ENCODE measurements around the gene ITGB5.
"Not testable (repeated sequence)": the region's sequence is repeated elsewhere in the genome, so short reads cannot be mapped to it uniquely, and the experiment has no call there.

The ITGB5 gene

DNA sequence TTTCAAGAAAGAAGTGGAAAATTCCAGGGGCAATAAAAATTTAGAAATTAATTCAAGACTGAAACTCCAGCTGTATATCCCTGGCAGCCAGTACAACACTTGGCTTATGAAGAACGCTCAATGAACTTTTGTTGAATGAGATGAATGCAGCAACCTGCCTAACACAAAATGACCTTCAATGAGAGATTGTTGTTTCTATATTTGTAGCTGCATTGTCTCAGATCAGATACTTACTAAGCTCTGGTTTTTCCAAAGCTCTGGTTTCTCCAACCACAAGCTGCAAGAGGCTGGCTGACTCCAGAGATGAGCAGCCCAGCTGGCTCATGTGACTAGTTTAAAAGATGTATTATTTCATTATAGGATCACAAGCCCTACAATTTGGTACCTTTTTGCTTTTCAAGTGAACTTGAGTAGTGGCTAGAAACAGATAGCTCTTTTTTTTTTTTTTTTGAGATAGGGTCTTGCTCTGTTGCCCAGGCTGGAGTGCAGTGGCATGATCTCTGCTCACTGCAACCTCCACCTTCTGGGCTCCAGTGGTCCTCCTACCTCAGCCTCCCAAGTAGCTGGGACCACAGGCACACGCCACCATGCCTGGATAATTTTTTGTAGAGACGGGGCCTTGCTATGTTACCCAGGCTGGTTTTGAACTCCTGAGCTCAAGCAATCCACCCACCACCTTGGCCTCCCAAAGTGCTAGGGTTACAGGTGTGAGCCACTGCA, 99.5 kb downstream of the ITGB5 start:
- in situ Hi-C loops (cut with MboI; ENCODE audit: low pct_unique_long_range_greater_than_20kb, low sequenced_read_pairs, unreplicated experiment): no loop called here
- no peak for DNase-seq (ENCODE audit: low spot score)
- TF ChIP-seq, protein P1, sequence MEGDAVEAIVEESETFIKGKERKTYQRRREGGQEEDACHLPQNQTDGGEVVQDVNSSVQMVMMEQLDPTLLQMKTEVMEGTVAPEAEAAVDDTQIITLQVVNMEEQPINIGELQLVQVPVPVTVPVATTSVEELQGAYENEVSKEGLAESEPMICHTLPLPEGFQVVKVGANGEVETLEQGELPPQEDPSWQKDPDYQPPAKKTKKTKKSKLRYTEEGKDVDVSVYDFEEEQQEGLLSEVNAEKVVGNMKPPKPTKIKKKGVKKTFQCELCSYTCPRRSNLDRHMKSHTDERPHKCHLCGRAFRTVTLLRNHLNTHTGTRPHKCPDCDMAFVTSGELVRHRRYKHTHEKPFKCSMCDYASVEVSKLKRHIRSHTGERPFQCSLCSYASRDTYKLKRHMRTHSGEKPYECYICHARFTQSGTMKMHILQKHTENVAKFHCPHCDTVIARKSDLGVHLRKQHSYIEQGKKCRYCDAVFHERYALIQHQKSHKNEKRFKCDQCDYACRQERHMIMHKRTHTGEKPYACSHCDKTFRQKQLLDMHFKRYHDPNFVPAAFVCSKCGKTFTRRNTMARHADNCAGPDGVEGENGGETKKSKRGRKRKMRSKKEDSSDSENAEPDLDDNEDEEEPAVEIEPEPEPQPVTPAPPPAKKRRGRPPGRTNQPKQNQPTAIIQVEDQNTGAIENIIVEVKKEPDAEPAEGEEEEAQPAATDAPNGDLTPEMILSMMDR (IDR thresholded peaks at IDR 0.05; ENCODE audit: extremely low read depth, insufficient read depth, missing control alignments): no peak

DNA sequence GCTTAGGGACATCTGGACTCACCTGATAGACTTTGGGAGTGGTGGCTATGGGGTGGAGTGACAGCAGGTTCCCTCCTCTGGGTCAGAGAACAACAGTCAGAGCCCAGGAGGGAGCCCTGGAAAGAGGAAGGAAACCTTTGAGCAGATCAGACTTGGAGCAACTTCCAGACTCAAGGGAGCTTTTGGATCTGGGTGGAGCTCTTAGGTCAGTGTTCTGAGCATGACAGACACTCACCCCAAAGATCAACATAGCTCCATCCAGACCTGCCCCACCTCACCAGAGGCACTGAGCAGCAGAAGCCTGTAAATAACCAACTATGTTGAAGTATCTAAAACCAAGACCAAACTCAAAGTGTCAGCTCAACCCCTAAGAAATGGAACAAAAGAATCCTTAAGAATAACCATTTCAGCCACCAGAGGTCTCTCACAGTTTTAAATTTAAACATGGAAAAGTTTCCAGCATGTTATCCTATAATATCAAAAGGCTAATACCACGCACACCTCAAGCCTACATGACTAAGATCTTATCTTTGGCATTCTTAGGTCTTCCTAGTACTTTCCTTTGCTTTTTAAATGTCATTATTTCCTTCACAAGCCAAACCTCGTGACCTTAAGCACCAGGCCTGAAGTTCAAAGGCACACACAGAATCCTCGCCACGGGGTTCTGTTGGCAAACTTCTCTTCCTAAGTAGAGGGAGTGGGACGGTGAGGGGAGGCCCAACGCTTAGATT, 100.5 kb downstream of the ITGB5 start:
- TF ChIP-seq, protein P1 (IDR thresholded peaks at IDR 0.05; ENCODE audit: extremely low read depth, insufficient read depth, missing control alignments): no peak
- in situ Hi-C loops (cut with MboI; ENCODE audit: low pct_unique_long_range_greater_than_20kb, low sequenced_read_pairs, unreplicated experiment): no loop called here
- no peak for DNase-seq (ENCODE audit: low spot score)

DNA sequence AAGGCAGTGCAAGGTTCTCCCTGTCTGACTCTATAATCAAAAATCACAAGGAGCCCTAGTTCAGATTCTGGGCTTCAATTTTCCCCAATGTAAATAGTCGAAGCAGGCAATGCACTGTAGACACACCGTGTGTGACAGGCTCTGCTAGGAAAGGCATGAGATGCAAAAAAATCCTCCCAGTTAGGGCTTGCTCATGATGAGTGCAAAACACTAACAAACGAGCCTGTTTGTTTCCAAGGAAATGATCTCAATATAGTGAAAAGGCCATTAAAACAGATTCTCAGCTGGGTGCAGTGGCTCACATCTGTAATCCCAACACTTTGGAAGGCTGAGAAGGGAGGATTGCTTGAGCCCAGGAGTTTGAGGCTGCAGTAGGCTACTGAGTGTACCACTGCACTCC, 101.2 kb downstream of the ITGB5 start:
- TF ChIP-seq, protein P1 (IDR thresholded peaks at IDR 0.05; ENCODE audit: extremely low read depth, insufficient read depth, missing control alignments): no peak
- DNase-seq (ENCODE audit: low spot score): no peak
- in situ Hi-C loops (cut with MboI; ENCODE audit: low pct_unique_long_range_greater_than_20kb, low sequenced_read_pairs, unreplicated experiment): no loop called here

DNA sequence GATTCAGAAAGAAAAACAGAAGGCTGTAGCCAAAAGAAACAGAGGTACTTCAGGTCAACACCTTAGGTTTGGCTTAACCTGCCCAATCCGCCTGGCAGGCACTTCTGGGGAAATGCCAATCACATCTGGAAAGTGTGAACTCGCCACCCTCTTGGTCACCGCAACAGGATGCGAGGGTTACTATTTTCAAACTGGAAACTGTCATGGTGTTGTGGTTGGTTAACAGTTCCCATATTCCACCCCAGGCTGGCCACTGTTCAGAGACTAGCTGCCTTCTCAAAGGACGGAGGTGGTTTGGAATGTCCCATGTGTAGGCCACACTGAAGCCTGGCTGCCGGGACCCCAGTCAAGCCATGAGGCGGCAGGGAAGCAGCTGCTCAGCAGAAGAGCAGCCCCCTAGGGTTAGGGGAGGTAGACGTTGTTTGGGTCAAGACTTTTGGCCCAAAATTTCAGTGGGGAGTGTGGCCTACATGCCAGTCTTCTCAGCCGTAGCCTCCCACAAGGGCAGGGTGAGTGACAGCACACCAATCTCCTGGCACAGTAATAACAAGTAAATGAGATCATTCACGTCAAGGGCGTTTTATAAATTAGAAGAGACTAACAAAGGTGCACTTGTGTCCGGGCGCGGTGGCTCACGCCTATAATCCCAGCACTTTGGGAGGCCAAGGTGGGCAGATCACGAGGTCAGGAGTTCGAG, 102.3 kb downstream of the ITGB5 start:
- in situ Hi-C loops (cut with MboI; ENCODE audit: low pct_unique_long_range_greater_than_20kb, low sequenced_read_pairs, unreplicated experiment): no loop called here
- TF ChIP-seq, protein P1 (IDR thresholded peaks at IDR 0.05; ENCODE audit: extremely low read depth, insufficient read depth, missing control alignments): no peak
- DNase-seq (ENCODE audit: low spot score): no peak

DNA sequence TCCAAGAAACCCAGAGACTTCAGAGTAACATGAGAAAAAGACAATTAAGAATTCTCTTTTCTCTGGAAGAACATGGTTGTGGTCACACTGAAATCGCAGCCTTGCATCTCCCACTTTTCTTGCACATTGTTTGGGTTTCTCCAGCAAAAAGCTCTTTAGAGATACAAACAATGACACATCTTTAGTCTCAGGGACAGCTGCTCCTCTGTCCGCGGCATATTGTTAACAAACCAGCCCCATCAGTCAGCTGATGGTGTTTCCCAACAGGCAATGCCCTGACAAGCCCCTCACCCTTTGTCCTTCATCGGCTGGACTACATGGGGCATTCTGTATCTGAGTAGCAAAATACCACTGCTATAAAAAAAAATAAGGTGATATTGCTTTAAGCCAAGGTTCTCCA, 103.5 kb downstream of the ITGB5 start:
- TF ChIP-seq, protein P1 (IDR thresholded peaks at IDR 0.05; ENCODE audit: extremely low read depth, insufficient read depth, missing control alignments): no peak
- DNase-seq (ENCODE audit: low spot score): no peak
- in situ Hi-C loops (cut with MboI; ENCODE audit: low pct_unique_long_range_greater_than_20kb, low sequenced_read_pairs, unreplicated experiment): no loop called here

DNA sequence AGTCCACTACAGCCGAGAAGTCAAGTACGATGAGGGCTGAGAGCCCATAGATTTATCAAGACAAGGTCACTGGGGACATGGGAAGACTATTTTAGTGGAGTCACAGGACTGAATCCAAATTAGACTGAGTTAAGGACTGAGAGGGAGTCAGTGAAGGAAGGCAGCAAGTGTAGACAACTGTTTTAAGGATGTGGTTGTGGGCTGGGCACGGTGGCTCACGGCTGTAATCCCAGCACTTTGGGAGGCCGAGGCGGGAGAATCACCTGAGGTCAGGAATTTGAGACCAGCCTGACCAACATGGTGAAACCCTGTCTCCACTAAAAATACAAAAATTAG, 104.8 kb downstream of the ITGB5 start:
- in situ Hi-C loops (cut with MboI; ENCODE audit: low pct_unique_long_range_greater_than_20kb, low sequenced_read_pairs, unreplicated experiment); DNase-seq (ENCODE audit: low spot score): not testable (repeated sequence)
